LNCaP clone FGC (cell line): Measurements from ENCODE around the gene UBR2.
"Not testable (repeated sequence)": the region's sequence is repeated elsewhere in the genome, so short reads cannot be mapped to it uniquely, and the experiment has no call there.

Source experiments
- DNase-seq: peaks from one replicate; pipeline ENCODE4 v3.0.0-alpha.2; 2011; ENCODE audit warnings: low read depth
- H3K4me3 ChIP-seq: 2 replicates; pipeline ENCODE4 v1.5.1; 2011; ENCODE audit warnings: mild to moderate bottlenecking, low read depth, low read length, control low read depth
- TF ChIP-seq, protein P1 (sequence below): IDR thresholded peaks from 2 replicates; pipeline ENCODE4 v1.5.1; 2012; ENCODE audit warnings: mild to moderate bottlenecking; ENCODE audit not compliant: control insufficient read depth, insufficient read depth; ENCODE audit errors: extremely low read depth

Gene UBR2

DNA sequence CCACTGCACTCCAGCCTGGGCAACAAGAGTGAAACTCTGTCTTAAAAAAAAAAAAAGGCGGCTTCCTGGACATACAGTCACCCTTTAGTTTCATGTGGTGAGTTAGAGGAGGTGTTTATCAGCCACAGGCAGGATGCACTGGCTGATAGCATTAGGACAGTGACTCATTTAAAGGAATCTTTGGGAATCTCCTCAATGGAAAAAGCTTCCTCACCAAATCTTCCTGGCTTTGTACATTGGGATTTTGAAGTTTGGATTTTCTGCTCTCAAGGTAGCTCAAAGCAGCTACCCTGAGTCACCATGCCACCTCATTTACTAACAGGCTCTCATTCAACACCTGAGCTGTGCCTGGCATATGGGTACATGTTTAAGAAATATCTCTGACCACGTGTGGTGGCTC lies 138.4 kb downstream of the UBR2 start:
- no peak for DNase-seq
- H3K4me3 ChIP-seq = no peak overlapping the region
- TF ChIP-seq, protein P1, sequence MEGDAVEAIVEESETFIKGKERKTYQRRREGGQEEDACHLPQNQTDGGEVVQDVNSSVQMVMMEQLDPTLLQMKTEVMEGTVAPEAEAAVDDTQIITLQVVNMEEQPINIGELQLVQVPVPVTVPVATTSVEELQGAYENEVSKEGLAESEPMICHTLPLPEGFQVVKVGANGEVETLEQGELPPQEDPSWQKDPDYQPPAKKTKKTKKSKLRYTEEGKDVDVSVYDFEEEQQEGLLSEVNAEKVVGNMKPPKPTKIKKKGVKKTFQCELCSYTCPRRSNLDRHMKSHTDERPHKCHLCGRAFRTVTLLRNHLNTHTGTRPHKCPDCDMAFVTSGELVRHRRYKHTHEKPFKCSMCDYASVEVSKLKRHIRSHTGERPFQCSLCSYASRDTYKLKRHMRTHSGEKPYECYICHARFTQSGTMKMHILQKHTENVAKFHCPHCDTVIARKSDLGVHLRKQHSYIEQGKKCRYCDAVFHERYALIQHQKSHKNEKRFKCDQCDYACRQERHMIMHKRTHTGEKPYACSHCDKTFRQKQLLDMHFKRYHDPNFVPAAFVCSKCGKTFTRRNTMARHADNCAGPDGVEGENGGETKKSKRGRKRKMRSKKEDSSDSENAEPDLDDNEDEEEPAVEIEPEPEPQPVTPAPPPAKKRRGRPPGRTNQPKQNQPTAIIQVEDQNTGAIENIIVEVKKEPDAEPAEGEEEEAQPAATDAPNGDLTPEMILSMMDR = no peak

DNA sequence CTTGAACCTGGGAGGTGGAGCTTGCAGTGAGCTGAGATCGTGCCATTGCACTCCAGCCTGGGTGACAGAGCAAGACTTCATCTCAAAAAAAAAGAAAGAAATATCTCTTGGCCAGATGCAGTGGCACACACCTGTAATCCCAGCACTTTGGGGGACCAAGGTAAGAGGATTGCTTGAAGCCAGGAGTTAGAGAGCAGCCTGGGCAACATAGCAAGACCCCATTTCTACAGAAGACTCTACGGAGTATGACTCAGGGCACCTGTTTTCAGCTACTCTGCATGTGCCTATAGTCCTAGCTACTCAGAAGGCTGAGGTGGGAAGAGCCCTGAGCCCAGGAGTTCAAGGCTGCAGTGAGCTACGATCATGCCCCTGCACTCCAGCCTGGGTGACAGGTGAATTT lies 139.0 kb downstream of the UBR2 start:
- DNase-seq, H3K4me3 ChIP-seq: not testable (repeated sequence)

DNA sequence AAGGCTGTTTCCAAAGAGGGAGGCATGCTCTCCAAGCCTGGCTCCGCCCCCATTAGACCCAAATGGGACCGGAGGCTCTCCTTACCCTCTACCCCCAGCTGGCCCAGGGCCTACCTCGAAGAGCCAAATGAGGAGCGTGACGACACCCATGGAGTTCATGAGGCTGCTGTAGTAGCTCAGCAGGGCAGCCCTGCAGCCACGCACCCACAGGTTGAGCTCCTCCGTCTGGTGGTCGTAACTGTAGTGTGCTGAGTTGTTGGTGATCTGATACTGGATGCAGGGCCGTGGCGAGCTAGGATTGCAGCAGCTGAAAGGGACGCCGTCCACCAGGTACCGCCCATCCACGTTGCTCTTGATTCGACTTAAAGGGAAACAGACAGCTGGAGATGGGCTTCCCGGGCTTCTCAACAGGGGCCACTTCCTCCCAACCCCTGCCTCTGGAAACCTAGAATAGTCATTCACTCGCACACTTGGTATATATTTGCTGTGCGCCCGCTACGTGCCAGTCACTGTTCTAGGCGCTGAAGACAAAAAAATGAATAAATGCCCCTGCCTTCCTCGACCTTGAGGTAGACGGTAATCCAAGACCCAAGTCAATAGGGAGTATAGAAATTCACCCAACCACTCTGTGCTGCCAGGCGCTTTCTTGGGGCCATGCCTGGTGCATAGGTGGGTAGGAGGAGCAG lies 140.6 kb downstream of the UBR2 start:
- H3K4me3 ChIP-seq = no peak overlapping the region
- DNase-seq = no peak
- TF ChIP-seq, protein P1 = no peak

DNA sequence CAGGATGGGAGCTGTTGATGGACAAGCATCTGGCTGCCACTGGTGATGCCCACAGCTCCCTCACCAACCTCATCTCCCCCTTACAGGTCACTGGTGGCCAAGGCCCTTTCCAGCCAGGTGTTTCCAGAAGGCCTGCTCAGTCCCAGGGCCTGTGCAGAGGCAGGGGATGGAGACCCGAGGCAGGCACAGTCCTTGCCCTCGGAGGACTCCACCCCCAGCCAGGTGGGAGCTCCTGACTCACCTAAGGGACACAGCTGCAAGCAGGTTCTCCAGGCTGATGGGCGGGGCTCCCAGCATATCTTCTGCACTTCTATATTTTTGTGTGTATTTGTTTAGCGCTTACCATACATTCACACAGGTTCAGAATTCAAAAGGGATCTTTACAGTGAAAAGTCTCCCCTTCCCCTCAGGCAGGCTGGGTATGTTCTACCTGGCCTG lies 141.1 kb downstream of the UBR2 start:
- TF ChIP-seq, protein P1 = no peak
- DNase-seq = no peak
- H3K4me3 ChIP-seq = no peak overlapping the region

DNA sequence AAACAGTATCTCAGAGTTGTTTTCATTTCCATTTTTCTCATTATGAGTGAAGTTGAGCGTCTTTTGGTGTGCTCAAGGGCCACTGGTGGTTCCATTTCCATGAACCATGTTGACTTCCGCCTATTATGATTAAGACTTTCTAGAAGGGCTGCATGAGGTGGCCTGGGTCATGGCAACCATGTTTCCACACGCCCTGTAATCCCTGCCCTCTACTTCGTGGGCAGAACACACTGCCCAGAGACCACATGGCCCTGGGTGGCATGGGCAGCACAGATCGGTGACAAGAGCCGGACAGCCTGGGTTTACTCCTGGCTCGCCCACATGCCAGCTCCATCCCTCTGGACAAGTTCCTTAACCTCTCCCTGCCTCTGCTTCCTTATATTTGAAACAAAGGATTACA lies 143.8 kb downstream of the UBR2 start:
- no peak for DNase-seq
- TF ChIP-seq, protein P1 = no peak
- H3K4me3 ChIP-seq = no peak overlapping the region

DNA sequence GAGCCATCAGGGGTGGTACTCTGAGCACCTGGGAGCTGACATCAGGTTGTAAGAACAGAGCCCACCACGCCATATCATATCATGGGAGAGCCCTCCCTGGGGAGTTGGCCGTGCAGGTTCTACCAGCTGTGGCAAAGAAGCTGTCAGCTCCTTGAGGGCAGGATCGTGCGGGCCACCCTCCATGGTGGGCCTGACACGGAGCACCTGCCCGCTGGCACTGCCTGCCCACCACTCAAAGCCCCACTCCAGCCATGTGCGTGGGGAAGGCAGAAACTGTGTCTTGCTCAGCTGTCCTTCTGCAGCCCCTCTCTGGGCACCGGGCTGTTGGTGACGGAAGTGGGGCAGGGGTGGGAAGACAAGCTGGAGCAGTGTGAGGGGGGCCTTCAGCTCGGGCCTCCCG lies 144.3 kb downstream of the UBR2 start:
- H3K4me3 ChIP-seq = no peak overlapping the region
- DNase-seq = no peak
- TF ChIP-seq, protein P1 = no peak

DNA sequence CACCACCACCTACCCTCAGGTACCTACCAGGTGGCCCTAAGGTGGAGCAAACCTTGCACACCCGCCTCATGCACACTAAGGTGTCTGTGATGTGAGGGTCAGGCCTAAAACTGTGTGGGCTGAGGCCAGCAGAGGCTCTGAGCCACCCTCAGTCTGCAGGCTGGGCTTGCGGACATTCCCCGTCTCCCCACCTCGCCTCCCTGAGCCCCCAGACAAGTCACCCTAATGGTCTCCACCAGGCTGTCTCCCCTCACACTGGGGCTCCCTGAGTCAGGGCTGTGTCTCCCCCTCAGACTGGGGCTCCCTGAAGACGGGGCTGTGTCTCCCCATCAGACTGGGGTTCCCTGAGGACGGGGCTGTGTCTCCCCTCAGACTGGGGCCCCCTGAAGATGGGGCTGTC lies 146.0 kb downstream of the UBR2 start:
- no peak for DNase-seq
- no peak overlapping the region for H3K4me3 ChIP-seq
- TF ChIP-seq, protein P1 = no peak

DNA sequence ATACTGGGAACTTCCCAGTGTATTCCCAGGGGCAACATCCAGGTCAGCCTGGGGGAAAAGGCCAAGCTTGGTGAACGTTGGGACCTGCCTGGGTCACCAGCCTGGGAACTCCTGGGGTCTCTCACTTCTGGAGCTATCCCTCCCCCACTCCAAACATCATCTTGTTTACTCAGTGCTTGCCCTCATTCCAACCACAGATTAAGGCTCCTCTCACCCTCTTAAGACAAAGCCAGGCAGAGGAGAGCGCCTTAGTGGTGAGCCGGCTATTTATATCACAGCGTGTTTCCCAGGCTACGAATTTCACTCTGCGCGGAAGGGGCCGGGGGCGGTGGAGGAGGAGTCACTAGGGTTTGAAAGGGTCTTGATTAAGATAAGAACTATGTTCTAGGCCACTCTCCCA lies 146.5 kb downstream of the UBR2 start:
- no peak overlapping the region for H3K4me3 ChIP-seq
- no peak for DNase-seq
- TF ChIP-seq, protein P1 = no peak
